ENCODE results near the gene MAML2.

Gene MAML2

GRCh38 chr11:96107143-96107824 lies 235.7 kb downstream of the MAML2 start:
- Histone ChIP-seq H3K27me3 (ENCODE audit: insufficient read depth, low read length, poor library complexity) (no peaks in the 10 kb centered on the region), H3K27ac (ENCODE audit: low read depth, low read length) (no peak overlapping the region), H3K79me1 (ENCODE audit: low read length) (no peaks in the 10 kb centered on the region), H3K36me3 (ENCODE audit: control insufficient read depth, insufficient read depth, low read length) (no peaks in the 10 kb centered on the region), H3K23ac (ENCODE audit: low read length) (no peak overlapping the region), H3K9ac (ENCODE audit: low read length) (no peak overlapping the region), H3K4me2 (ENCODE audit: low read length) (no peak overlapping the region), H2AK5ac (ENCODE audit: low read length) (no peak overlapping the region), H2BK15ac (replicated peaks; ENCODE audit: low read depth) (no peak overlapping the region), H3K4me3 (ENCODE audit: low read length) (no peak overlapping the region), H2BK5ac (ENCODE audit: low read length) (no peak overlapping the region), H3K56ac (ENCODE audit: low read length) (no peak overlapping the region), H3K4me1 (ENCODE audit: control insufficient read depth, low read depth, low read length) (peaks cover 4% of the 10 kb centered on the region), H3K4ac (ENCODE audit: low read depth, low read length) (no peak overlapping the region), H3K79me2 (ENCODE audit: control insufficient read depth, insufficient read depth, low read length) (no peaks in the 10 kb centered on the region), H2BK120ac (ENCODE audit: low read depth, low read length) (no peak overlapping the region), H4K5ac (ENCODE audit: low read length) (no peak overlapping the region), H4K8ac (ENCODE audit: low read depth, low read length) (no peak overlapping the region), H3K18ac (ENCODE audit: low read length) (no peak overlapping the region)
- peak; percentile 81 for DNase-seq
- no CpG with 5 or more reads among the region's 5 CpGs for WGBS (ENCODE audit: extremely low coverage, insufficient coverage, low lambda C conversion rate)

- H3K27me3 ChIP-seq (ENCODE audit: insufficient read depth, low read length, poor library complexity): no peaks in the 10 kb centered on the region
- H4K5ac ChIP-seq (ENCODE audit: low read length): no peak overlapping the region
- no peak overlapping the region for H2BK15ac ChIP-seq (replicated peaks; ENCODE audit: low read depth)
- no peak overlapping the region for H4K8ac ChIP-seq (ENCODE audit: low read depth, low read length)
- no CpG with 5 or more reads among the region's 3 CpGs for WGBS (ENCODE audit: extremely low coverage, insufficient coverage, low lambda C conversion rate)
- H3K36me3 ChIP-seq (ENCODE audit: control insufficient read depth, insufficient read depth, low read length): no peaks in the 10 kb centered on the region
- no peak overlapping the region for H3K56ac ChIP-seq (ENCODE audit: low read length)
- no peak overlapping the region for H3K9ac ChIP-seq (ENCODE audit: low read length)
- H3K4me3 ChIP-seq (ENCODE audit: low read length): no peak overlapping the region
- H3K79me1 ChIP-seq (ENCODE audit: low read length): no peaks in the 10 kb centered on the region
- H2AK5ac ChIP-seq (ENCODE audit: low read length): no peak overlapping the region
- no peak overlapping the region for H3K4ac ChIP-seq (ENCODE audit: low read depth, low read length)
- H3K18ac ChIP-seq (ENCODE audit: low read length): no peak overlapping the region
- H3K27ac ChIP-seq (ENCODE audit: low read depth, low read length): no peak overlapping the region
- H2BK5ac ChIP-seq (ENCODE audit: low read length): no peak overlapping the region
- peaks cover 2% of the 10 kb centered on the region for H3K4me1 ChIP-seq (ENCODE audit: control insufficient read depth, low read depth, low read length)
- no peak for DNase-seq
- H2BK120ac ChIP-seq (ENCODE audit: low read depth, low read length): no peak overlapping the region
- no peak overlapping the region for H3K23ac ChIP-seq (ENCODE audit: low read length)
- no peaks in the 10 kb centered on the region for H3K79me2 ChIP-seq (ENCODE audit: control insufficient read depth, insufficient read depth, low read length)
- H3K4me2 ChIP-seq (ENCODE audit: low read length): no peak overlapping the region
These were observed 236.3 kb downstream of the MAML2 start for GRCh38 chr11:96106645-96107044.

GRCh38 chr11:96105944-96106343 lies 237.1 kb downstream of the MAML2 start:
- Histone ChIP-seq H3K4me1 (ENCODE audit: control insufficient read depth, low read depth, low read length) (no peaks in the 10 kb centered on the region), H4K8ac (ENCODE audit: low read depth, low read length) (no peak overlapping the region), H2BK15ac (replicated peaks; ENCODE audit: low read depth) (no peak overlapping the region), H3K18ac (ENCODE audit: low read length) (no peak overlapping the region), H3K56ac (ENCODE audit: low read length) (no peak overlapping the region), H4K5ac (ENCODE audit: low read length) (no peak overlapping the region), H2BK5ac (ENCODE audit: low read length) (no peak overlapping the region), H3K27me3 (ENCODE audit: insufficient read depth, low read length, poor library complexity) (no peaks in the 10 kb centered on the region), H3K9ac (ENCODE audit: low read length) (no peak overlapping the region), H3K4me2 (ENCODE audit: low read length) (no peak overlapping the region), H3K4ac (ENCODE audit: low read depth, low read length) (no peak overlapping the region), H3K79me2 (ENCODE audit: control insufficient read depth, insufficient read depth, low read length) (no peaks in the 10 kb centered on the region), H3K79me1 (ENCODE audit: low read length) (no peaks in the 10 kb centered on the region), H2AK5ac (ENCODE audit: low read length) (no peak overlapping the region), H2BK120ac (ENCODE audit: low read depth, low read length) (no peak overlapping the region), H3K27ac (ENCODE audit: low read depth, low read length) (no peak overlapping the region), H3K36me3 (ENCODE audit: control insufficient read depth, insufficient read depth, low read length) (no peaks in the 10 kb centered on the region), H3K23ac (ENCODE audit: low read length) (no peak overlapping the region), H3K4me3 (ENCODE audit: low read length) (no peak overlapping the region)
- DNase-seq: no peak
- no CpG with 5 or more reads among the region's 1 CpG for WGBS (ENCODE audit: extremely low coverage, insufficient coverage, low lambda C conversion rate)

- Histone ChIP-seq H3K4me3 (ENCODE audit: low read length) (no peak overlapping the region), H3K4me1 (ENCODE audit: control insufficient read depth, low read depth, low read length) (no peaks in the 10 kb centered on the region), H3K18ac (ENCODE audit: low read length) (no peak overlapping the region), H3K56ac (ENCODE audit: low read length) (no peak overlapping the region), H3K36me3 (ENCODE audit: control insufficient read depth, insufficient read depth, low read length) (no peaks in the 10 kb centered on the region), H4K5ac (ENCODE audit: low read length) (no peak overlapping the region), H4K8ac (ENCODE audit: low read depth, low read length) (no peak overlapping the region), H2BK15ac (replicated peaks; ENCODE audit: low read depth) (no peak overlapping the region), H3K23ac (ENCODE audit: low read length) (no peak overlapping the region), H2BK120ac (ENCODE audit: low read depth, low read length) (no peak overlapping the region), H3K9ac (ENCODE audit: low read length) (no peak overlapping the region), H2AK5ac (ENCODE audit: low read length) (no peak overlapping the region), H3K4ac (ENCODE audit: low read depth, low read length) (no peak overlapping the region), H3K79me2 (ENCODE audit: control insufficient read depth, insufficient read depth, low read length) (no peaks in the 10 kb centered on the region), H2BK5ac (ENCODE audit: low read length) (no peak overlapping the region), H3K4me2 (ENCODE audit: low read length) (no peak overlapping the region), H3K27ac (ENCODE audit: low read depth, low read length) (no peak overlapping the region), H3K79me1 (ENCODE audit: low read length) (no peaks in the 10 kb centered on the region), H3K27me3 (ENCODE audit: insufficient read depth, low read length, poor library complexity) (no peaks in the 10 kb centered on the region)
- DNase-seq: no peak
- no CpG with 5 or more reads among the region's 1 CpG for WGBS (ENCODE audit: extremely low coverage, insufficient coverage, low lambda C conversion rate)
These were observed 237.6 kb downstream of the MAML2 start for GRCh38 chr11:96105197-96105895.

- no peak overlapping the region for H2BK15ac ChIP-seq (replicated peaks; ENCODE audit: low read depth)
- H3K27me3 ChIP-seq (ENCODE audit: insufficient read depth, low read length, poor library complexity): no peaks in the 10 kb centered on the region
- H3K4ac ChIP-seq (ENCODE audit: low read depth, low read length): no peak overlapping the region
- DNase-seq: no peak
- H2AK5ac ChIP-seq (ENCODE audit: low read length): no peak overlapping the region
- no peak overlapping the region for H3K18ac ChIP-seq (ENCODE audit: low read length)
- no peaks in the 10 kb centered on the region for H3K79me1 ChIP-seq (ENCODE audit: low read length)
- H3K27ac ChIP-seq (ENCODE audit: low read depth, low read length): no peak overlapping the region
- H3K9ac ChIP-seq (ENCODE audit: low read length): no peak overlapping the region
- no peak overlapping the region for H3K4me3 ChIP-seq (ENCODE audit: low read length)
- H4K5ac ChIP-seq (ENCODE audit: low read length): no peak overlapping the region
- no peak overlapping the region for H3K23ac ChIP-seq (ENCODE audit: low read length)
- no peak overlapping the region for H3K56ac ChIP-seq (ENCODE audit: low read length)
- no peaks in the 10 kb centered on the region for H3K79me2 ChIP-seq (ENCODE audit: control insufficient read depth, insufficient read depth, low read length)
- H3K4me2 ChIP-seq (ENCODE audit: low read length): no peak overlapping the region
- H4K8ac ChIP-seq (ENCODE audit: low read depth, low read length): no peak overlapping the region
- H2BK5ac ChIP-seq (ENCODE audit: low read length): no peak overlapping the region
- H3K36me3 ChIP-seq (ENCODE audit: control insufficient read depth, insufficient read depth, low read length): no peaks in the 10 kb centered on the region
- H2BK120ac ChIP-seq (ENCODE audit: low read depth, low read length): no peak overlapping the region
- H3K4me1 ChIP-seq (ENCODE audit: control insufficient read depth, low read depth, low read length): no peaks in the 10 kb centered on the region
- WGBS (ENCODE audit: extremely low coverage, insufficient coverage, low lambda C conversion rate): no CpG with 5 or more reads among the region's 1 CpG
These were observed 238.5 kb downstream of the MAML2 start for GRCh38 chr11:96104496-96104895.
